A172 (cell line): ENCODE measurements around the gene RASAL2. TPM values are rescaled to one million over a fixed set of nuclear protein-coding genes. Genes with fewer than 3 reads are reported as not detected.

Experiments
- total RNA-seq: library from RNA; depleted of rRNA; stranded (reverse); fragments of >200 nt; shearing (Covaris generic); gene quantifications from 2 replicates; pipeline ENCODE4 v1.2.3, GENCODE V29; 2014; rRNA removed

The RASAL2 gene
- total RNA-seq, 1 experiment from 2014 or later, result 18.7 TPM

Other genes starting within 250 kb of the RASAL2 start
- gene SEC16B, start 124.0 kb upstream of the RASAL2 start, total RNA-seq, result 0.05 and 0.19 TPM in 2 replicates